Fibroblast of lung (primary cell): ENCODE data around the gene AKT1. TPM values are rescaled to one million over a fixed set of nuclear protein-coding genes. Genes with fewer than 3 reads are reported as not detected.
A peak's percentile ranks its signal among the peaks of the same experiment; 100 is the strongest.

Source experiments
- DNase-seq, 2 donors: peaks; one replicate each; pipeline versions ENCODE4 v3.0.0 to v3.0.0-alpha.2; 2010; ENCODE audit warnings: low read depth in 2 of 2
- H2AFZ ChIP-seq: 2 replicates; pipeline ENCODE4 v1.5.1; 2012; ENCODE audit warnings: low read length, control low read depth, inconsistent platforms
- H3K27ac ChIP-seq: 2 replicates; pipeline ENCODE4 v1.5.1; 2011; ENCODE audit warnings: low read length, control low read depth; ENCODE audit not compliant: insufficient read depth
- H3K27me3 ChIP-seq: 2 replicates; pipeline ENCODE4 v1.5.1; 2011; ENCODE audit warnings: mild to moderate bottlenecking, low read length; ENCODE audit not compliant: control insufficient read depth, insufficient read depth
- H3K36me3 ChIP-seq: 2 replicates; pipeline ENCODE4 v1.5.1; 2011; ENCODE audit warnings: low read length; ENCODE audit not compliant: control insufficient read depth, insufficient read depth
- H3K4me1 ChIP-seq: 2 replicates; pipeline ENCODE4 v1.5.1; 2011; ENCODE audit warnings: low read length; ENCODE audit not compliant: control insufficient read depth, insufficient read depth; ENCODE audit errors: extremely low read depth
- H3K4me2 ChIP-seq: 2 replicates; pipeline ENCODE4 v1.5.1; 2011; ENCODE audit warnings: low read length, control low read depth; ENCODE audit not compliant: insufficient read depth; ENCODE audit errors: extremely low read depth
- H3K4me3 ChIP-seq, 4 experiments: fragments of 200-600 bp in 1 of 4; sonication (generic) in 1 of 4; replicated peaks in 1 of 4; 2 replicates each; pipeline ENCODE4 v1.5.1; 2011 to 2016; ENCODE audit warnings: low read length in 4 of 4, low read depth in 3 of 4, mild to moderate bottlenecking in 3 of 4, control low read depth in 2 of 4, inconsistent platforms in 1 of 4, mixed read lengths in 1 of 4; ENCODE audit not compliant: insufficient read depth in 1 of 4; ENCODE audit errors: control extremely low read depth in 1 of 4
- H3K79me2 ChIP-seq: 2 replicates; pipeline ENCODE4 v1.5.1; 2012; ENCODE audit warnings: mild to moderate bottlenecking, low read length, inconsistent platforms; ENCODE audit not compliant: control insufficient read depth, insufficient read depth
- H3K9ac ChIP-seq: 2 replicates; pipeline ENCODE4 v1.5.1; 2011; ENCODE audit warnings: mild to moderate bottlenecking, low read length, control low read depth; ENCODE audit not compliant: insufficient read depth
- H3K9me3 ChIP-seq: 2 replicates; pipeline ENCODE4 v1.5.1; 2012; ENCODE audit warnings: low read depth, low read length; ENCODE audit not compliant: control insufficient read depth, insufficient read depth
- H4K20me1 ChIP-seq: 2 replicates; pipeline ENCODE4 v1.5.1; 2011; ENCODE audit warnings: low read length; ENCODE audit not compliant: control insufficient read depth, insufficient read depth; ENCODE audit errors: extremely low read depth
- EZH2 ChIP-seq: IDR thresholded peaks from 2 replicates; pipeline ENCODE4 v1.5.1; 2012; ENCODE audit warnings: low read length, control low read depth, mild to moderate bottlenecking; ENCODE audit errors: missing control alignments
- polyA plus RNA-seq, 2 donors: library from polyadenylated mRNA; depleted of rRNA in 1 of 2; stranded (reverse) in 1 of 2; unstranded in 1 of 2; fragments of >200 nt; gene quantifications; 2 replicates each; pipeline ENCODE4 v1.2.1, GENCODE V29; 2011 to 2012; ENCODE audit warnings: missing spikeins in 1 of 2
- total RNA-seq: library from RNA; depleted of rRNA; stranded (reverse); fragments of >200 nt; gene quantifications from 2 replicates; pipeline ENCODE4 v1.2.1, GENCODE V29; 2014
- TF ChIP-seq, protein P1 (sequence below), 2 donors: IDR thresholded peaks in 1 of 2; conservative IDR thresholded peaks in 1 of 2; 1 replicate in 1 of 2; 2 replicates in 1 of 2; pipeline ENCODE4 v1.5.1; 2011 to 2012; ENCODE audit warnings: low read length in 2 of 2, control low read depth in 1 of 2, inconsistent platforms in 1 of 2, low read depth in 1 of 2, mild to moderate bottlenecking in 1 of 2

AKT1 gene
- total and polyA plus RNA-seq, 2 donors (not counting 1 experiment from before 2014, with no cell fraction given): 83.2 to 127 TPM

DNA sequence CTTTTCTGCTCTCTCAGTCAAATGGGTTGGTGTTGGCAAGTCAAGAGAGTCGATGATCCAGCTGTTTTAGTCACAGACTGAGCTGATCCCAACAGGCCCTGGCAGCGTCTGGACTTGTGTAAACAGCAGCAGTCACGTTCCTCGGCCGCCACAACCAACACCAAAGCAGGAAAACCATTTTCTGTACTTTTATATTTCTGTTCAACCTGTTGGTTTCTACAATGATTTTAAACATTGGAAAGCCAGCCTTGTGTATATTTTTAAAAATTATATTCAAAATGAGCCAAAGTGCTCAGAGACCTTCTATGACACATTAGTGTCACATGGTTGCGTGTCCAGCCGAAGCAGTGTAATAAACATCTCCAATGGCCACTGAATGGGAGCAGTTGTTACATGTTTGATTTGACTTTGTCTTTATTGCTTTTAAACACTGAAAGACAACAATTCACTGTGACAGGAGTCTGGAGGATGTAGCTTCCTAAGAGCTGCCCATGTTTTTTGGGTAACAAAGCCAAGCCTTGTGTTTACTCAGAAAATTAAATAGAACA, 48.5 kb downstream of the AKT1 start:
- H3K27me3 ChIP-seq: no peaks in the 10 kb centered on the region

DNA sequence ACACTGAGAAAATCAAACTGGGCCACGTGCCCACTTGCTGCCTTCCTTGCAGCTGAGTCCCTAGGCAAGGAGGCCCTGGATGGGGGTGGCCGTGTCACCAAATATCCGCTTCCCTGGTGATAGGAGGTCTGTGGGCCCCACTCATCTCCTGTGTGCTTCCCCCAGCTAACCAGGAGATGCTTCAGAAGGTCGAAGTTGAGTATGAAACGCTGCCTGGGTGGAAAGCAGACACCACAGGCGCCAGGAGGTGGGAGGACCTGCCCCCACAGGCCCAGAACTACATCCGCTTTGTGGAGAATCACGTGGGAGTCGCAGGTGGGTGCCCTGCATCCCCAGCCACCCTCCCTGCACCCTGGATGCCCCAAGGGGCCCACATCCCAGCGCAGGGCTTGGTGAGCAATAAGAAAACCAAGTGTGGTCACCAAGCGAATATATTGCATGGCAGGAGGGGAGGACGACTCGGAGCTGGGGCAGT, 49.4 kb downstream of the AKT1 start:
- Histone ChIP-seq H3K36me3 (no peaks in the 10 kb centered on the region), H3K9me3 (no peaks in the 10 kb centered on the region), H3K4me1 (peaks cover 27% of the 10 kb centered on the region), H3K27me3 (no peaks in the 10 kb centered on the region), H3K4me3 (no peak overlapping the region), H3K9ac (no peak overlapping the region), H4K20me1 (no peaks in the 10 kb centered on the region), H3K79me2 (no peaks in the 10 kb centered on the region), H2AFZ (no peak overlapping the region), H3K4me2 (no peak overlapping the region), H3K27ac (no peak overlapping the region)
- no peak for TF ChIP-seq EZH2
- TF ChIP-seq, protein P1, sequence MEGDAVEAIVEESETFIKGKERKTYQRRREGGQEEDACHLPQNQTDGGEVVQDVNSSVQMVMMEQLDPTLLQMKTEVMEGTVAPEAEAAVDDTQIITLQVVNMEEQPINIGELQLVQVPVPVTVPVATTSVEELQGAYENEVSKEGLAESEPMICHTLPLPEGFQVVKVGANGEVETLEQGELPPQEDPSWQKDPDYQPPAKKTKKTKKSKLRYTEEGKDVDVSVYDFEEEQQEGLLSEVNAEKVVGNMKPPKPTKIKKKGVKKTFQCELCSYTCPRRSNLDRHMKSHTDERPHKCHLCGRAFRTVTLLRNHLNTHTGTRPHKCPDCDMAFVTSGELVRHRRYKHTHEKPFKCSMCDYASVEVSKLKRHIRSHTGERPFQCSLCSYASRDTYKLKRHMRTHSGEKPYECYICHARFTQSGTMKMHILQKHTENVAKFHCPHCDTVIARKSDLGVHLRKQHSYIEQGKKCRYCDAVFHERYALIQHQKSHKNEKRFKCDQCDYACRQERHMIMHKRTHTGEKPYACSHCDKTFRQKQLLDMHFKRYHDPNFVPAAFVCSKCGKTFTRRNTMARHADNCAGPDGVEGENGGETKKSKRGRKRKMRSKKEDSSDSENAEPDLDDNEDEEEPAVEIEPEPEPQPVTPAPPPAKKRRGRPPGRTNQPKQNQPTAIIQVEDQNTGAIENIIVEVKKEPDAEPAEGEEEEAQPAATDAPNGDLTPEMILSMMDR (conservative IDR thresholded peaks at IDR 0.05 in 1 of 2, IDR thresholded peaks at IDR 0.05 in 1 of 2; ENCODE audit: low read depth in 1 of 2, low read length in 2 of 2): no peak
- DNase-seq: no peak

More for the DNA sequence above, 48.5 kb downstream of the AKT1 start:
- H3K79me2 ChIP-seq: no peaks in the 10 kb centered on the region
- no peaks in the 10 kb centered on the region for H3K9me3 ChIP-seq
- H3K9ac ChIP-seq: no peak overlapping the region
- H3K4me2 ChIP-seq: peak overlapping the region; percentile 54
- H3K27ac ChIP-seq: no peak overlapping the region
- no peaks in the 10 kb centered on the region for H3K36me3 ChIP-seq
- no peak overlapping the region for H3K4me3 ChIP-seq
- H3K4me1 ChIP-seq: peaks cover 27% of the 10 kb centered on the region
- no peak overlapping the region for H2AFZ ChIP-seq
- peak in 1 of 2 donors; percentile 80 for DNase-seq
- no peaks in the 10 kb centered on the region for H4K20me1 ChIP-seq
- TF ChIP-seq, protein P1 (conservative IDR thresholded peaks at IDR 0.05 in 1 of 2, IDR thresholded peaks at IDR 0.05 in 1 of 2; ENCODE audit: low read depth in 1 of 2, low read length in 2 of 2): no peak
- no peak for TF ChIP-seq EZH2

DNA sequence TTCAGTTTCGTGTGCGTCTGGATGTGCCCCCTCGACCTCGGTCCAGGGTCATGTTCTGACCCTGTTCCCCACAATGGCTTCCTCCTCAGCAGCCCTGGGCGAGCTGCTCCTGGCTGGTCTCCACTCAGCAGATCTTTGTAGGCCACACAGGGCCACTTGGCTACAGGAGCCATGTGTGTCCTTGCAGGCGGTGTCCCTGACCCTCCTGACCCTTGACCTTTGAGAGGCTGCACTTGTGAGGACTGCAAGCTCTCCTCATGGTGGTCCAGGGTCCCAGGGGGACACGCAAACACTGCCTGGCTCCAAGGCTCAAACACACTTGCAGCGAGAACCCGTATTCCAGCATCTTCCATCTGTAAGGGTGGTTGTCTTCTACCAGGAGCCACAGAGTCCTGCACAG, 50.1 kb downstream of the AKT1 start:
- Histone ChIP-seq H4K20me1 (no peaks in the 10 kb centered on the region), H3K79me2 (no peaks in the 10 kb centered on the region), H3K4me3 (no peak overlapping the region), H3K4me1 (peaks cover 27% of the 10 kb centered on the region), H3K36me3 (no peaks in the 10 kb centered on the region), H3K9ac (no peak overlapping the region), H3K4me2 (no peak overlapping the region), H3K9me3 (no peaks in the 10 kb centered on the region), H3K27me3 (no peaks in the 10 kb centered on the region), H2AFZ (no peak overlapping the region), H3K27ac (no peak overlapping the region)
- no peak for DNase-seq
- no peak for TF ChIP-seq EZH2
- TF ChIP-seq, protein P1 (conservative IDR thresholded peaks at IDR 0.05 in 1 of 2, IDR thresholded peaks at IDR 0.05 in 1 of 2; ENCODE audit: low read depth in 1 of 2, low read length in 2 of 2): no peak
